GM21619 (cell line): Measurements from ENCODE around the gene CEMIP2.

Experiments
- ATAC-seq: cut with Tn5 transposase; IDR thresholded peaks from one replicate; pipeline ENCODE4 v1.9.1; 2021; ENCODE audit not compliant: unreplicated experiment

CEMIP2 gene

DNA sequence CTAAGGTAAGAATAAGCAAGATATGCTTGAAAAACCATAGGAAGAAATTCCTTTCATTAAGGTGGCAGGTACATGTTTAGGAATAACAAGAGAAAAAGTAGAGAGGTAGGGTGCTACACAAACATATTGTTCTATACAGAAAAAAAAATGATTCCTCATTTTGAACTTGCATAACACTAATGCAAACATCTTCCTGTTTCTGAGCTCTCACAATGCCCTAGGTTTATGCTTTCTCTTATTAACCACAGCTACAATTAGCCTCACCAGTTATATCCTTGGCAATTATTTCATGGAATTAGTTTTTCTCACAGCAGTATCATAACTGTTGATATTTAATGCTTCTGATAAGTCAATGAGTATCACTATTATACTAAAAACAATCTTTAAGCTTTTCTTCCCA is 20.7 kb downstream of the CEMIP2 start:
- ATAC-seq, result no peak

DNA sequence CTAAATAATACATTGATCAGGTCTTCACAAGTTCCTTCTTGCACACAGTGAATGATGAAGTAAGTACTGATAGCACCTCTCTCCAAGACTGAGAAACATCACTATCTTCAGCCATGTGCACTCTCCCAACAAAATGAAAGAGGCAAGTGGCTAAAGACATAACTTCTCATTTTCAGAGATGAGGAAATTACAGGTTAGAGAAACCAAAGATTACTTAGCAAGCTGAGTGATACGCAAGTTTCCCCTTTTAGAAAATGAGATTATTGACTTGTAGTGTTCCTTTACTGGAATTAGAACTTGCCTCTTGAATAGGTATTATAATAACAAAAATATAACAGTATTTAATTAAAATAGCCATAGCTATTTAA is 21.6 kb downstream of the CEMIP2 start:
- no peak for ATAC-seq

DNA sequence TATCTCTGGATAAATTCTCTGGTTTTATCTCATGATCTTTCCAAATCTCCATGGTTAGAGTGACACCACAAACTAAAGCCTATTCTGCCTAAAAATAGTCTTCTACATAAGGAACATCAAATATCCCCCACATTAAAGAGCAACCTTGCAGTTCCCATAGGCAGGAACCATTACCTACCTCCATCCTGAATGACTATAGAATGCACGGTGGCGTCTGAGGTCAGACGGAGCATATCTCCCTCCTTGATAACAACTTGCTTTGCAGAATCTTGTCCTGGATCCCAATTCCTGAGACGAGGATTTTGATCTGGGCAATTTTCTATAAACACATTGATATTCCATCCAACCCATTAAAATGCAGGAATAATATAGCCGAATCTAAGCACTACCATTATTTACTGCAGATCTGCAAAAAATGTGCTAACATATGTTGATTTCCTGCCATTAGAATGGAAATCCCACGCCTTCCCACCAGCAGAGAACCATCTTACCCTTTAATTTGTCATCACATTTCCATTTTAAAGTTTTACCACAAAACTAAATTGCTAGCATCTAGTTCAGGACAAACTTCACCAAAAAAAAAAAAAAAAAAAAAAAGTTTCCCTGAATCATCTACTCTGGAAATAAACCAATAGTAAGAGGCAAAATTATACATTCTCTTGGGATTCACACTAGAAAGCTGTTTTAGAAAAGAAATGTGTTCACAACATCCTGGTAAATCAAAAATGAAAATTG is 22.1 kb downstream of the CEMIP2 start:
- no peak for ATAC-seq

DNA sequence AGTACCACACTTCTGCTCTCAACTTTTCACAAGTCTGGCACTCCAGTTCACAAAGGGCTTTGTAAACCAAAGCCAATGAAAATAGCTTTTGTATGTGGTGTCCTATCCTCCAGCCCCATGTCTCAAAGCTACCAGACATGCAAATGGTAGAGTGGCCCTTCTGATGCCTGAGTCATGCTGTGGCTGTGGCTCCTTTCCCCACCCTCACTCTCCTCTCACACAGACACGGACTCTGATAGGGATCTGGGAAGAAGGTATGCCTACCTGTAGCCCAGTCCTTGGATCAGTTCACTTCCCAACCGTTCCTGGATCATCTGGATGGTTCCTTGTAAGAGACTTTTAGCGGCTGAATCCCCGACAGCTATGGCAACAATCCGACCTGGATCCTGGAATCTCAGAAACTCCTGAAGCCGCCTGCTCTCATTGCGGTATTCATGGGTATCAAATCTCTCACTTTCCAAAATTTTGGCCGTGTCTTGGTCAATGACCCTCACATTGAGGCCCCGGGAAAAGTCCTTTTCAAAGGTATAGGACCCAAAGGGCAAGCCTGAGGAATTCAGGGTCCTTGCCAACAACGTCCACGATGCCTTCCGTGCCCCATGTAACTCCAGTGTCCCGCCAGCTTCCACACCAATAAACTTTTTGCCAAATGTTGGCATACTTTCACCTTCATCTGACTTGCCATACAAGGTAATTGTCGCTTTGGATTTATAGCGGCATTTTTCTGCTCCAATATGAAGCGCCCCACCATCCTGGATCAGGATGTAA is 23.4 kb downstream of the CEMIP2 start:
- ATAC-seq, result no peak

DNA sequence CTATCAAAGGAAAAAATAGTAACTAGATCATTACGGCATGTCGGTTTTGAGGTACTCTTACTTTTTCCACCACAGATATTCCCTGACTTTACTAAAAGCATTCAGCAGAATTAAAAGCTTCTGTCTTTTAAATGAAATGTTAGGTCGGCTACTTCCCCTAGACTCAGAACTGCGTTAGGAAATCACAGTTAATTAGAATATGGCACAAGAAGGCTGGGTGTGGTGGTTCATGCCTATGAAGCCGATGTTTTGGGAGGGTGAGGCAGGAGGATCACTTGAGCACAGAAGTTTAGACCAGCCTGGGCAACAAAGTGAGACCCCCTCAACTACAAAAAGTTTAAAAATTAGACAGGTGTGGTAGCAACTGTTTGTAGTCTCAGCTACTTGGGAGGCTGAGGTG is 24.4 kb downstream of the CEMIP2 start:
- ATAC-seq, result no peak

- no peak for ATAC-seq
Observed at GRCh38 chr9:71743217-71743705, 25.1 kb downstream of the CEMIP2 start.

- ATAC-seq, result no peak
Observed at GRCh38 chr9:71742703-71743102, 25.6 kb downstream of the CEMIP2 start.

DNA sequence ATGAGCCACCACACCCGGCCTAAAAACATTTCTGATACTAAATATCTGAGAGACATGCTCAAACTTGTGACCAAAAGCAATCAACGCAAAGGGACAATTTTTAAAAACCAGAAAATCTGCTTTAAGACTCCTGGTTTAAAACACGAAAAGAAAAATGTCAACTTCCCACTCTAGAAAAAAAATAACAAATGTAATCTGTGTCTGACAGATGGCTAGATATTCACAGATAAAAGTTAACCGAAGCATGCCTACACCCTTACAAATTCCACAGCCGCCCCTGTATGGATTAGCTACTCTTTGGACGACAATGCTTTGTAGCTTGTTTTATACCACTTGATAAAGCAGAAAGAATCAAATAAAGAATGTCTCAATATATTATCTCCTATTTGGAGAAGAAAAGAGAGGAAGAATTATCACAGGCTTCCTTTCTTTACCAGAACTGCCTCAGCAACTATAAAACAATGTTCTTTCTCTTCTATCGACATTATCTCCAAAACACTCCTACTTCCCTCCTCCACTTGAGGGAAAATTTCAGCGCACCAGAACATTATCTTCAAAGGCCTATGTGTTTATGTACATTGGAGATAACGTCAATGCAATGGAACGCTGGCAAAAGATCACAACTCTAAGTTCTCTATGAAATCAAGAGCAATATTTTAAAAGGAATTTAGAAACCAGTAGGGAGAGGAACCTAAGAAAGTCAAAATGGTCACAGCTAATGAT is 26.2 kb downstream of the CEMIP2 start:
- ATAC-seq, result no peak

- no peak for ATAC-seq
Observed at GRCh38 chr9:71740199-71740598, 28.1 kb downstream of the CEMIP2 start.

- no peak for ATAC-seq
Observed at GRCh38 chr9:71737455-71737854, 30.9 kb downstream of the CEMIP2 start.

- no peak for ATAC-seq
Observed at GRCh38 chr9:71736236-71736635, 32.1 kb downstream of the CEMIP2 start.

DNA sequence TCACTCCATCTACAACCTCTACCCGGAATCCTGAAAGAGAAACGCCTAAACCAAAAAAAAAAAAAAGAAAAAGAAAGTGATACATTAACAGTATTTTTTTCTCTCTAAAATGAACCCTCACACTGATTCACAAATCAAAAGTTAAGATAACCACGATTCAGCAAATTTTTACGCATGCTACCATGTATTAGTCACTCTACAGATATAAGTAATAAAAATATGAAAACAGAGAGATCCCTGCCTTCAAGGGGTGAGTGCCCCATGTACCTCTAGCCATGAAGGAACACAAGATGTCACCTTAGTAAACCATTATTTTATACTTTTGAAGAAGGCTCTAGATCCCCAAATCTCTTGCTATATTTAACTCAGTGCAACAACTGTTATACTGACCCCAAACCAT is 33.4 kb downstream of the CEMIP2 start:
- ATAC-seq, result no peak

DNA sequence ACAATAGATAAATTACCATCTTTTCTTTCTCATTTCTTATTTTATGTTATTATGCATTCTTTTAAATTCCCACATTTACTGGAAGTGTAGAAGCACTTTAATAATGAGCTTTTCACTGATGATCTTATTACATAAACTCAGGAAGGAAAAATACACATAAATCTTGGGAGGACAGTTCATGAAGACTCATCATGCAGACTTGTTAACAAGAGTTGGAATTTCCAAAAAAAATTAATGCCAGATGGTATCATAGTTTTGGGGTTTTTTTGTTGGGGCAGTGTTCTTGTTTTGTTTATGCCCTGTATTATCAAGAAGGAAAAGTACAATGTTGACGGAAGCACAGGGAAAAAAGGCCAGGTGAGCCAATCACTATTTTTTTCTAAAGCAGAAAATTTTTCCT is 35.1 kb downstream of the CEMIP2 start:
- ATAC-seq, result no peak

GRCh38 chr9:71729816-71730526 is 38.3 kb downstream of the CEMIP2 start:
- ATAC-seq, result no peak

DNA sequence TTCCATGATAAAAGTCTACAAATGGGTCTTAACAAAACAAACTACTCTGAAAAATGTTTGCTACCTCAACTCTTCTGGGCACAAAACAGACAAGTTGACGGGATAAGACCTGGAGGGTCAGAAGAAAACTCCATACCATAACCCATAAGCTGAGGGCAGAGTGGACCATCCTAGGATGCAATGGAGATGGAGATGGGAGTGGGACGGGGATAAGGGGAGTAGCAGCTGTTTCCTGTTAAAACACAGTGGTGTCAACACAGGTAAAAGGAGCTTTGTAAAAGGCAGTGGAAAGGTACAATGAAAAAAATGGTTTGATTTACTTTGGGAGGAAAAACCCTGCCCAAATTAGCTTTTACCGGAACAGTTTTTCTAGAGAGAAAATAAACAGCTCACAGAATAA is 41.6 kb downstream of the CEMIP2 start:
- ATAC-seq, result no peak

DNA sequence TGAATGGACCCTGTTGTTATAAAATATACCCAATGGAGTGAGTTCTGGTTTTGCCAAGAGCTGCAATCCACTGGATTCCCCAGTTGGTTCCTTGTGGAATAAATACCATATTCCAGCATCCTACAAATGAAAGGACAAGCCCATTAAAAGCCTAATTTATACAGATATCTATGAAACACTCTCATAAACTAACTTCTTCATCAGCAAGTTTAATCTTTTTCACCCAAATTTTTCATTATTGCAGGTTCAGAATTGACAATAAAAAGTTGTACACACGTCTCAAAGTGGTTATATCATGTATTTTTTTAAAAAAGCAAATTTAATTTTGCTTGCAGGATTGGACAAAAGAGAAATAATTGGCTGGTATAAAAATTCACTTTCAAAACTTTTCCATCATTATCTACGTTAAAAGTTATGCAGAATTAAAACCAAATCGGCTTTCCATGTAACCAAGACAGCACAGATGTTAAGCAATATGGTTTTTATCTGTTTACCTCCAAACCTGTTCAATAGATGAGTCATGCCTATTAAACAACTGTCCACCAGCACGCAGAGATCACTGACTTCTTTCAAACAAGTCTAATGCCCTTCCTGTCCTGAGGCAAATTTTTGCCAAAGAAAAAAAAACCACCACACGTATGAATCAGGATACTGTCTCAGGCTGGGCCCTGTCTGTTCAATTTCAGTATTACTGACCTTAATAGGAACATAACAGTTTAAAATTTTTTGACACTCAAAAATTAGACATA is 42.5 kb downstream of the CEMIP2 start:
- ATAC-seq, result no peak

DNA sequence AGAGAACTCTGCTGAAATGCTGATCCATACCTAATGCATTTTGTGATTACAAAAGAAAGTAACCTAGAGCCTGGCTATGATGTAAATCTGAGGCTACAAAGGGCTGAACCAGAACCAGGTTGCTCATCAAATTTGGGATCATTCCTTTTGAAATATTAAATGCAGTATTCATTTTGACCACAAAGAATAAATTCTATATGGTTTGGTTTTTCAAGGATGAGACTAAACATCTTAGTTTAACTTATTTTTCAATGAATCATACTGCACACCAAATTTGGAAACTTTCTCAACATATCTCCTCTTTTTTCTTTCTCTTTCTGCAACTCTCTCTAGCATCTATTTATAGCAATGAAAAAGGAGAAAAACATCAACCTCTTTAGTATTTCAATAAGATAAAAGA is 46.5 kb downstream of the CEMIP2 start:
- no peak for ATAC-seq

DNA sequence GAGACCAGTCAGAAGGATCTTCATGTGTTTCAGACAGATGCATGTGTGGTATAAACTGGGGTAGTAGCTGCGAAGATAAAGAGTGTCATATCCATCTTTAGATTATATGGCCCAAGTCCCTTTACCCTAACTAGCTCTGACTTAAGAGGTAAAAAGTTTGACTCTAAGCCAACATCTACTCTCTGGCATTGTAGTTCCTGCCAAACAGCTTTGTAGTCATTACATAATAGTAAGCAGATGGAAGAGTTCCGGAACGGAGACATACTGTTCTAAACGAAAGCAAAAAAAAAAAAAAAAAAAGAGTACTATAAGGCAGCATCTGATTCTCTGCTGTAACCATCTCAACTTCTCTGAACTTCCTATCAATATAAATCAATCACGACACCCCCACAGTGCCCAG is 48.8 kb downstream of the CEMIP2 start:
- ATAC-seq, result no peak

DNA sequence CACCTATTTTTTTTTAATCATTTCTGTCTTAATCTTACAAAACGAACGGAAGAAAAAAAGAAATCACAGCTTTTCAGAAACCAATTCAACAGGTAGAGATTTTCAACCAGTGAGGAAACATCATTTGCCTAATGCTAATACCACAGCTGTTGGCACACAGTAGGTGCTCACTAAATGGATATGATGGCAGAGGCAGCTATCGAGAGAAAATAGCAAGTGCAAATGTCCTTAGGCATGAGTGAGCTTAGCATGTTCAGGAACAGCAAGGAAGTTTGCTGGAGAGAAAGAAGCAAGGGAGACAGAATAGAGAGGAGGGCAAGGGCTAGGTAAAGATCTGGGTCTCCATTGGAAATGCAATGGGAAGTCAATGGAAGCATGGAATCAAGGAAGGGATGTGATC is 49.2 kb downstream of the CEMIP2 start:
- no peak for ATAC-seq

DNA sequence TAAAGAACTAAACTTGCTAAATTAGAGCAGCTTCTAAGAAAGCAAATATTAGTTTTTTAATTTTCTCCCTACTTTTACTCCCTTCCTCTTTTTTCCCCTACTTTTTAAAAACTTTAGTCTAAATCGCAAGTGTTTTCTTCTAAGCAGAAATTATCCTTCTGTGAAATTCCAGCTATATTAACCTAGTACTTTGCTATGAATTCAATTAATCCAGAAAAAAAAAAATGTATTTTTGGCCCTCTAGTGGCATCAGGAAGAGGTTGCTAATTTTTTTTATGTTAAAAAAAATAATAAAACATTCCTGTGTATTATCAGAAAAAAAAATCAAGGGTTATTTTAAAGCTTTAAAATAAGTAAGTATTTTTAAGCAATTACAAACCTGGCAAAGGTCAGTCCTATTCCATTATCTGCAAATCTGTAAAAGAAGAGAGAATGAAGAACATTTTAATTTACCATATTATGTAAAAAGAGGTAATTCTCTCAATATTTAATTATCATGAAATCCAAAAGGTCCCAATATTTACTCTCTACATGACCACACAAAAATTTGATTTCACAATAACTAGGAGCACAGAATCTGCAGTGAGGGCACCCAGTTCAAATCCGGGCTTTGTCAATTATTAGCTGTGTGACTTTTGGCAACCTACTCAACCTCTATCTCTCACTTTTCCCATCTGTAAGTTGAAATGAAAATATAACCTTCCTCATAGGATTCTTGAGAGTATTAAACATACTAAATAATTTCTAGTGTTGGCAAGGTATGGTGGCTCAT is 52.0 kb downstream of the CEMIP2 start:
- ATAC-seq, result no peak
